ENCODE data around the gene CALM3. TPM values are rescaled to one million over a fixed set of nuclear protein-coding genes. Genes with fewer than 3 reads are reported as not detected.

CALM3 gene
- total and polyA plus RNA-seq, 7 donors = 127 to 375 (median 183) TPM

- no peak for DNase-seq
- 77 to 79% methylated on average over 6 of the region's 6 CpGs for WGBS, 2 donors
- TF ChIP-seq POLR2A (IDR thresholded peaks at IDR 0.05) = no peak
- no peak for TF ChIP-seq CTCF (IDR thresholded peaks at IDR 0.05)
- TF ChIP-seq POLR2AphosphoS5 (IDR thresholded peaks at IDR 0.05) = no peak
- no peak for TF ChIP-seq EP300 (IDR thresholded peaks at IDR 0.05)
These were observed 16.5 kb downstream of the CALM3 start for GRCh38 chr19:46617601-46618000.

GRCh38 chr19:46618670-46619231 is 17.6 kb downstream of the CALM3 start:
- no peak for TF ChIP-seq EP300 (IDR thresholded peaks at IDR 0.05)
- no peak for TF ChIP-seq CTCF (IDR thresholded peaks at IDR 0.05)
- TF ChIP-seq POLR2A (IDR thresholded peaks at IDR 0.05) = no peak
- TF ChIP-seq POLR2AphosphoS5 (IDR thresholded peaks at IDR 0.05) = no peak
- H3K4me1 ChIP-seq = peaks cover 0 to 58% (median 49%) of the 10 kb centered on the region in 4 donors
- intact Hi-C loops (cut with DNase I) = no loop called here
- no peak overlapping the region for H3K4me3 ChIP-seq
- 17 to 47% methylated on average over 9 of the region's 9 CpGs for WGBS, 2 donors
- H3K9me3 ChIP-seq = no peaks in the 10 kb centered on the region
- peak overlapping the region in 2 of 4 donors; percentile 44 to 49 for H3K27ac ChIP-seq
- no peaks in the 10 kb centered on the region for H3K27me3 ChIP-seq
- no peak for DNase-seq
- H3K36me3 ChIP-seq = no peaks in the 10 kb centered on the region

More at GRCh38 chr19:46617601-46618000, 16.5 kb downstream of the CALM3 start:
- Histone ChIP-seq H3K36me3 (no peaks in the 10 kb centered on the region), H3K27ac (peak overlapping the region in 1 of 4 donors; percentile 10), H3K9me3 (no peaks in the 10 kb centered on the region), H3K4me3 (no peak overlapping the region), H3K27me3 (no peaks in the 10 kb centered on the region), H3K4me1 (peaks cover 0 to 52% (median 44%) of the 10 kb centered on the region in 4 donors)
- intact Hi-C loops (cut with DNase I) = no loop called here

GRCh38 chr19:46620267-46620666 is 19.1 kb downstream of the CALM3 start:
- H3K27me3 ChIP-seq = no peaks in the 10 kb centered on the region
- H3K27ac ChIP-seq = peak overlapping the region; percentile 74 to 83 (median 80)
- no peaks in the 10 kb centered on the region for H3K36me3 ChIP-seq
- H3K4me3 ChIP-seq = no peak overlapping the region
- 63 to 86% methylated on average over 3 of the region's 3 CpGs for WGBS, 2 donors
- no peak for TF ChIP-seq POLR2A (IDR thresholded peaks at IDR 0.05)
- TF ChIP-seq POLR2AphosphoS5 (IDR thresholded peaks at IDR 0.05) = peak in 1 of 4 donors; percentile 4
- no peak for TF ChIP-seq CTCF (IDR thresholded peaks at IDR 0.05)
- no peak for TF ChIP-seq EP300 (IDR thresholded peaks at IDR 0.05)
- peaks cover 0 to 72% (median 60%) of the 10 kb centered on the region in 4 donors for H3K4me1 ChIP-seq
- no peak for DNase-seq
- no peaks in the 10 kb centered on the region for H3K9me3 ChIP-seq
- intact Hi-C loops (cut with DNase I) = no loop called here

- TF ChIP-seq POLR2AphosphoS5 (IDR thresholded peaks at IDR 0.05) (peak in 1 of 4 donors; percentile 15), CTCF (IDR thresholded peaks at IDR 0.05) (no peak)
- Histone ChIP-seq H3K36me3 (no peaks in the 10 kb centered on the region), H3K9me3 (no peaks in the 10 kb centered on the region), H3K4me1 (peaks cover 0 to 76% (median 64%) of the 10 kb centered on the region in 4 donors), H3K4me3 (peak overlapping the region in 2 of 4 donors; percentile 15 to 27), H3K27me3 (no peaks in the 10 kb centered on the region), H3K27ac (peak overlapping the region; percentile 74 to 83 (median 80))
- intact Hi-C loops (cut with DNase I) = no loop called here
- no peak for DNase-seq
- 63 to 65% methylated on average over 6 of the region's 6 CpGs for WGBS, 2 donors
These were observed 19.6 kb downstream of the CALM3 start for GRCh38 chr19:46620716-46621115.

All from sigmoid colon (tissue), 7 donors.